K562 (cell line): Measurements from ENCODE around the gene FGF2.

Experiments
- BRCA1 ChIP-seq, 2 experiments: fragments of 450-650 bp in 1 of 2; sonication (generic) in 1 of 2; formaldehyde crosslinking in 1 of 2; IDR thresholded peaks; 2 replicates each; pipeline versions ENCODE4 v1.5.0 to v1.6.1; 2017 to 2020; ENCODE audit warnings: mild to moderate bottlenecking in 1 of 2, missing genetic modification reagents in 1 of 2
- CTCF ChIP-seq, 3 experiments: IDR thresholded peaks in 2 of 3; conservative IDR thresholded peaks in 1 of 3; 2 replicates each; pipeline ENCODE4 v1.5.1; 2011 to 2012; ENCODE audit warnings: low read length in 3 of 3, mild to moderate bottlenecking in 3 of 3, control low read depth in 2 of 3, improper control_type of control experiment in 1 of 3, inconsistent platforms in 1 of 3, low read depth in 1 of 3, mixed read lengths in 1 of 3, moderate library complexity in 1 of 3; ENCODE audit not compliant: insufficient read depth in 2 of 3
- EP300 ChIP-seq: IDR thresholded peaks from 2 replicates; pipeline ENCODE4 v1.6.1; 2012; ENCODE audit warnings: low read length, improper control_type of control experiment
- GABPA ChIP-seq: fragments of 200-800 bp; sonication (Bioruptor generic); conservative IDR thresholded peaks from 2 replicates; pipeline ENCODE4 v1.6.1; 2016; ENCODE audit warnings: low read depth, missing genetic modification characterization, missing compliant biosample characterization
- GMEB1 ChIP-seq: fragments of 250-450 bp; sonication (Bioruptor Pico); IDR thresholded peaks from 2 replicates; pipeline ENCODE4 v1.4.0; 2020; ENCODE audit warnings: mild to moderate bottlenecking
- MAFG ChIP-seq: fragments of 450-650 bp; conservative IDR thresholded peaks from 2 replicates; pipeline ENCODE4 v1.6.1; 2016; ENCODE audit warnings: missing genetic modification characterization, missing compliant biosample characterization
- POLR2AphosphoS5 ChIP-seq: IDR thresholded peaks from 2 replicates; pipeline ENCODE4 v1.6.1; 2011; ENCODE audit warnings: mild to moderate bottlenecking, low read depth, low read length, moderate library complexity; ENCODE audit not compliant: control insufficient read depth, insufficient read depth
- RCOR1 ChIP-seq, 2 experiments: IDR thresholded peaks; 2 replicates each; pipeline ENCODE4 v1.6.1; 2012; ENCODE audit warnings: low read depth in 2 of 2, low read length in 2 of 2, borderline replicate concordance in 1 of 2, improper control_type of control experiment in 1 of 2
- TAL1 ChIP-seq: fragments of 450-650 bp; IDR thresholded peaks from 2 replicates; pipeline ENCODE4 v1.6.1; 2016; ENCODE audit warnings: mild to moderate bottlenecking
- ZNF277 ChIP-seq: fragments of 250-450 bp; sonication (Bioruptor Pico); IDR thresholded peaks from 2 replicates; pipeline ENCODE4 v1.8.0; 2022; ENCODE audit warnings: inconsistent platforms, mild to moderate bottlenecking, moderate library complexity, borderline replicate concordance
- ZNF639 ChIP-seq, 2 experiments: fragments of 200-800 bp in 1 of 2; sonication (Bioruptor generic) in 1 of 2; sonication (generic) in 1 of 2; formaldehyde crosslinking in 1 of 2; IDR thresholded peaks in 1 of 2; conservative IDR thresholded peaks in 1 of 2; 2 replicates each; pipeline versions ENCODE4 v1.5.0 to v1.6.1; 2016 to 2020; ENCODE audit warnings: missing compliant biosample characterization in 1 of 2, missing genetic modification characterization in 1 of 2, missing genetic modification reagents in 1 of 2

GRCh38 chr4:122898370-122899150, 71.9 kb downstream of the FGF2 start:
- TF ChIP-seq ZNF639 (CRISPR knock-in tag; conservative IDR thresholded peaks at IDR 0.05 in 1 of 2, IDR thresholded peaks at IDR 0.05 in 1 of 2) (no peak), MAFG (no peak), POLR2AphosphoS5 (no peak), RCOR1 (IDR thresholded peaks at IDR 0.05; ENCODE audit: borderline replicate concordance in 1 of 2, low read depth in 2 of 2, low read length in 2 of 2) (no peak), BRCA1 (IDR thresholded peaks at IDR 0.05) (no peak), BRCA1 (CRISPR knock-in tag; IDR thresholded peaks at IDR 0.05) (no peak), GMEB1 (no peak), EP300 (no peak), ZNF277 (CRISPR knock-in tag) (no peak), GABPA (tag) (no peak), CTCF (IDR thresholded peaks at IDR 0.05 in 2 of 3, conservative IDR thresholded peaks at IDR 0.05 in 1 of 3; ENCODE audit: insufficient read depth in 2 of 3, low read depth in 1 of 3, low read length in 3 of 3) (no peak), TAL1 (no peak)
